GM20000 (cell line): ENCODE data around the gene DPM2.

ENCODE experiments used
- DNase-seq: peaks from one replicate; pipeline ENCODE4 v3.0.0; 2012; ENCODE audit warnings: low spot score
- CTCF ChIP-seq: IDR thresholded peaks from 2 replicates; pipeline ENCODE4 v1.5.1; 2012; ENCODE audit warnings: mild to moderate bottlenecking, control low read depth; ENCODE audit errors: extremely low read depth, missing control alignments

The DPM2 gene

GRCh38 chr9:127941062-127941960 is 3.7 kb upstream of the DPM2 start:
- TF ChIP-seq CTCF = no peak

GRCh38 chr9:127940593-127940992 is 2.9 kb upstream of the DPM2 start:
- TF ChIP-seq CTCF = no peak
- no peak for DNase-seq

More at GRCh38 chr9:127941062-127941960, 3.7 kb upstream of the DPM2 start:
- DNase-seq = no peak

- DNase-seq = no peak
- TF ChIP-seq CTCF = no peak
These were observed 640 bp upstream of the DPM2 start for GRCh38 chr9:127938298-127938690.

- no peak for TF ChIP-seq CTCF
- DNase-seq = no peak
These were observed 632 bp downstream of the DPM2 start for GRCh38 chr9:127937056-127937387.

GRCh38 chr9:127936347-127936852 is 1.3 kb downstream of the DPM2 start:
- no peak for TF ChIP-seq CTCF
- no peak for DNase-seq

- TF ChIP-seq CTCF = no peak
- no peak for DNase-seq
These were observed 1.9 kb downstream of the DPM2 start for GRCh38 chr9:127935765-127936221.

- no peak for TF ChIP-seq CTCF
- DNase-seq = no peak
These were observed 2.7 kb downstream of the DPM2 start for GRCh38 chr9:127934986-127935385.
